Measurements from ENCODE around the gene ARMC3.
"Not testable (repeated sequence)": the region's sequence is repeated elsewhere in the genome, so short reads cannot be mapped to it uniquely, and the experiment has no call there.

- TF ChIP-seq CTCF, POLR2A, POLR2AphosphoS5 (IDR thresholded peaks at IDR 0.05): not testable (repeated sequence)
Measured at GRCh38 chr10:23072593-23072992, 144.7 kb downstream of the ARMC3 start.

Data from breast epithelium (tissue), 3 donors.